HG03196 (cell line): ENCODE results near the gene GOT2.
A peak's percentile ranks its signal among the peaks of the same experiment; 100 is the strongest.
"Not testable (repeated sequence)": the region's sequence is repeated elsewhere in the genome, so short reads cannot be mapped to it uniquely, and the experiment has no call there.

Experiments used
- ATAC-seq: cut with Tn5 transposase; IDR thresholded peaks from one replicate; pipeline ENCODE4 v1.9.1; 2021; ENCODE audit not compliant: unreplicated experiment

Gene GOT2

DNA sequence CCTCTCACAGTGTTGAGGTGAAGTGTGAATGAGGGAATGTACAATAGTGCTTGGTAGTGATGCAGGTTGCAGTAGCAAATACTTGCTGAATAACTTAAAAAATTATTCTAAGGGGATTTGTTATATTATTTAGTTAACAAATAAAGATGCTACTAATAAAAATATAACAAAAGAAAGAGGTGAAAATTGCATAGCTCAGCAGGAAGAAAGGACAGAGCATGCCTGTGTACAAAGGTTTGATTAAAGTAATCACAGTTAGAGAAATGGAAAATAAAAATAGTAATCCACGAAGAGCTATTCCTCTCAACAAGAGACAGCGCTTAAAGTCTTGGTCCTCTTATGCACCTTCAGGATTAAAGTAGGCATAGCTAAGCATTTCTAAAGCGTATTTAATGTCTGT lies 11.0 kb downstream of the GOT2 start:
- no peak for ATAC-seq

DNA sequence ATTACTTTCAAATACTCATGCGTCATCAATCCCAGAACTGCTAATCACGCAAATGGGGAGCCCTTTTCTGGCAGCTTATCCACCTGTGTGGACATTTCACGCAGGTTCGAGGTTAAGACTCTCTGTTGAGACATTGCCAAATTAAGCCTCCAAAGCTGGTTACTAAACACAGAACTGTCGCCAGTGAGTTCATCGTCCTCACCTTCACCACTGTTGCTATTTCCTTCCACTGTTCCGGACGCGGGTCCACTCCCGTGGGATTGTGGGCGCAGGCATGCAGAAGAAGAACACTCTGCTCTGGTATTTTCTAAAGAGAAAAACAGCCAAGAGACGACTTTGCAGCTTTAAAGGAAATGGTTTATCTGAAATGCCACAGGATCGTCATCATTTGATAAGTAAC lies 16.1 kb downstream of the GOT2 start:
- no peak for ATAC-seq

DNA sequence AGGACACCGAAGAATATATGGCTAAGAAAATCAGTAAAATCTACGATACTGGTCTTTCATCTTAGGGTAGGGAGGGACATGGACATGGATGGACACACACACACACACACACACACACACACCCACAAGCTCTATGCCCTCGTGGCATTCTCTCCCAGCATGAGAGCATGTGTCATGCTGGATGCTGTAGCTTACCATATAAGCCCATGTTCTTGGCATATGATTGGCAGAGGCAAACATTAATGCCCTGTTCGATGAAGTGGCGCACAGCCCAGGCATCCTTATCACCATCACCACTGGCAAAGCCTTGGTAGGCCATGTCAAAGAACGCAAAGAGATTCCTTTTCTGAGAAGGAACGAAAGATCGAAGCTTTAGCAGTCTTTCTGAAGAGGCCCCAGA lies 17.6 kb downstream of the GOT2 start:
- ATAC-seq = no peak

DNA sequence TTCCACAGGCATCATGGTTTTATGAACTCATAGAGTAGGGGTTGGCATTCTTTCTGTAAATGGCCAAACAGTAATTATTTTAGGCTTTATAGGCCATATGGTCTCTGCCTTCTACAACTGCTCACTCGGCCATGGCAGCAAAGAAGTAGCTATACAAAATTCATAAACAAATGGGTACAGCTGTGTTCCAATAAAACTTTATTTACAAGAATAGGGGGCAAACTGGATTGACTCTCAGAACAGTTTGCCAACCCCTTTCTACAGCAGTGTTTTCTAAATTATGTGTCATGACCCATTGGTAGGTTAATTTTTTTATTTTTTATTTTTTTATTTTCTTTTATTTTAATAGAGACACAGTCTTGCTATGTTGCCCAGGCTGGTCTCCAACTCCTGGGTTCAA lies 20.4 kb downstream of the GOT2 start:
- ATAC-seq = no peak

DNA sequence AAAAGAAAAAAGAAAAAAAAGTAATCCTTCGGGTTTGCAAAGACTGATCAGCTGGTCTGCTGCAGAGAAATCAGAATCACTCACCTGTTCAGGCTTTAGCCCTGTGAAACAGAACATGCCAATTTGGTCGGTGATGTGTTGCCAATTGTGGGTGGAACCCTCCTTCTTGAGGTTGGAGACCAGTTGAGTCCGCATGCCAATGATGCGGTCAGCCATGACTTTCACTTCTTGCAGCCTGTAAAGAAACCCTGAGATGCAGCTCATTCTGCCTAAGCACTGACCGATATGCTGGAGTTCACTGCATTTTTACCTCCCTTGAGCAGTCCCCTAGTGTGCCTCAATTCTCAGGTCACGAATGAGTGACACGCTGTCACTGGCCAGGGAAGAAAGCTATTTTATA lies 24.8 kb downstream of the GOT2 start:
- no peak for ATAC-seq

DNA sequence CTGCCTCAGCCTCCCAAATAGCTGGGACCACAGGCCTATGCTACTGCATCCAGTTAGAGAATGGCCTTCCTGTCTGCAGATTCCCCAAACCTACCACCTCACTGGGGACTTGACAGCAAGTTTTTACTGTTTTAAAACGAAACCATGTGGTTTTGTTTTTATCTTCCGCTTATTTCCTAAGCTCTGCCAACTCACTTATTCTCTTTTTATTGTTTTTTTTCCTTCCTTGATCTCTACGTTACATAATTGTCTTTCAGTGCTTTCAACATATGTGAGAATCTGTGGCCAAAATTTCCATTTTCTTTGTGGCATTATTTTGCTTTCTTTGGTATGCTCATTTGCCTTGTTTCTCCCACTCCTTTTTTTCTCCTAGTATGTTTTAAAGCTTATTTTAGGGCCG lies 35.0 kb downstream of the GOT2 start:
- no peak for ATAC-seq

DNA sequence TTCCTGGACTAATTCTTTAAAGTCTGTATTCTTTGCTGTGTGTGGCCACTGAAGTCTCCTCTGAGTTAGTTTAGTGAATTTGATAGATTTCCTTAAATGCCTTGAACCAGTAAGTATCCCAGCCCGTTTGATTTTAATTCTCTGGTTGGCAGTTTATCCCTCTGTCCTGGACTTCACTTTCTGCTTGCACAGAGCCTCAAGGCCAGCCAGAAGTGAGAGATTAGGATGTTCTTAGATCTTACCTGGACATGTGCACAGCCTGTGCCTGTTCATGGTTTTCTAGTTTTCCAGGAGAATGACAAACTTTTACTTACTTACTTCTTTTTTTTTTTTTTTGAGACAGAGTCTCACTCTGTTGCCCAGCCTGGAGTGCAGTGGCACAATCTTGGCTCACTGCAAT lies 38.7 kb downstream of the GOT2 start:
- ATAC-seq = no peak

DNA sequence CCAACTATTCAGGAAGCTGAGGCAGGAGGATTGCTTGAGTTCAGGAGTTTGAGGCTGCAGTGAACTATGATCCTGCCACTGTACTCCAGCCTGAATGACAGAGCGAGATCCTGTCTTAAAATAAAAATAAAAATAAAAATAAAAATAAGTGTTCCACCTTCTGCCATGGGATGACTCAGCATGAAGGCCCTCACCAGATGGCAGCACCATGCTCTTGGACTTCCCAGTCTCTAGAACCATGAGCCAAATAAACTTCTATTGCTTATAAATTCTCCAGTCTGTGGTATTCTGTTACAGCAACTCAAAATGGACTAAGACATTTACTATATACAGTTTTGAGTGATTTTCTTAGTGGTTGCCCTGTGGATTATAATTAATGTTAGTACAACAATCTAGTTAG lies 41.7 kb downstream of the GOT2 start:
- no peak for ATAC-seq

DNA sequence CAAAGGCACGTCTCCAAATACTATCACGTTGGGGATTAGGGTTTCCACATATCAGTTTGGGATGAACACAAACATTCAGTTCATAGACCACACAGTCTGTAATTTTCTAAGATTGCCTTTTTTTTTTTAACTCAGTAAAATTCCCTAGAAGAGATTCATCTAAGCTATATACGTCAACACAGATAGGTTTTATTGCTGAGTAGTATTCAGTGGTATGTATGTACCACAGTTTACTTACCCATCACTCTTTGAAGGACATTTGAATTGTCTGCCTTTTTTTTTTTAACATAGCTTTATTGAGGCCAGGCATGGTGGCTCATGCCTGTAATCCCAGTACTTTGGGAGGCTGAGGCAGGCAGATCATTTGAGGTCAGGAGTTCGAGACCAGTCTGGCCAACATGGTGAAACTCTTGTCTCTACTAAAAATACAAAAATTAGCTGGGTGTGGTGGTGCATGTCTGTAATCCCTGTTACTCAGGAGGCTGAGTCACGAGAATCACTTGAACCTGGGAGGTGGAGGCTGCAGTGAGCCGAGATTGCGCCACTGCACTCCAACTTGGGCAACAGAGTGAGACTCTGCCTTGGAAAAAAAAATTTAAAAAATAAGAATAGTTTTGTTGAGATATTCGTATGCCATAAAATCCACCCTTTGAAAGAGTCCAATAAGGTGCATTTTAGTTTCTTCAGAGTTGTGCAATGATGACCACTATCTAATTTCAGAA lies 47.0 kb downstream of the GOT2 start:
- ATAC-seq = not testable (repeated sequence)

DNA sequence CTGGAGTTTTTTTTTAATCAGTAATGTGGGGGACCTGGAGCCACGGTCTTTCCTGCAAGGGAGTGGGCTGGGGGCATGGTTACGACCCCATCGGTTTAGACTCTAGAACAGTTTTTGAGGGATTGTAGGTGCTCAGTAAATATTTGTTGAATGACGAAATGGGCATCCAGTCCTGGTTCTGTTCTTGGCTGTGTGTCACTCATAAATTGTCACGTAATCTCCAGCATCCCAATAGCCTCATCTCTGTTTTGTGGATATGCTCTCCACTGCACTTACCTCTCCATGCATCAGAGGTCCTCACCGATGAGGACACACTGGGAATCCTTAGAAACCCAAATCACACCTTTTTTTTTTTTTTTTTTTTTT lies 49.0 kb downstream of the GOT2 start:
- ATAC-seq = no peak

DNA sequence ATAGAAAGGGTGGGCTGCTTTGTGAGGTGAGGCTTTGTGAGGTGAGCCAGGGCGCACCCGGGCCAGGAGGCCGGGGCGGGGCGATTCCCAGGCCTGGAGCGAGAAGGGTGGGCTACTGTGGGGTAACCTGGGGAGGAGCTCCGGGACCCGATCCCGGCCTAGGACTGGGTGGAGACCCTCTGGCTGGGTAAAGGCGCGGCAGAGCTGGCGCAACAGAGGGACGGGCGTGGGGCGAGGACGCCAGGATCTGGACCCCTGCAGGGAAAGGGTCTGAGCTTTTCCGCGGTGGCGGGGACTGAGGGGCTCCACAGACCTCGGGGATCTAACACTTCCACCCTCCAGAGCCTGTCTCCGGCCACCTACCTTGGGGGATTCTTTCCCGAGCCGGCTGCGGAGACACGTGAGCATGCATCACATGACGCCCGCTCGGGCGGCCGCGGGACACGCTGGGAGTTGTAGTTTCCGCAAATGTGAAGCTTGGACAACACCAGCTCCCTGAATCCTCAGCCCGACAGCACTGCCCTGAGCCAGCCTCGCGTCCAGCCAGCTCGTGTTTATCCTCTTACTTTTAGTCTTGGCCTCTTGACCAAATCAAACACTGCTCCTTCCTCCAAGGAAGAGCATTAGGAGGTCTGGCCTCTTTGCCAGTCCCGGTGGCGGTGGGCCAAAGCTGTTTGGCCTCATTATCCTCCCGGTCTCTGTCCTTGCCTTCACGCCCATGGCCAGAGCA lies 49.6 kb downstream of the GOT2 start, which contains the start of gene SLC38A7:
SLC38A7 (minus strand) TSS at position 417 of the 730 bp plus-strand sequence. CDS start 4,644 bp downstream, outside the sequence.
- peak; percentile 96 for ATAC-seq

DNA sequence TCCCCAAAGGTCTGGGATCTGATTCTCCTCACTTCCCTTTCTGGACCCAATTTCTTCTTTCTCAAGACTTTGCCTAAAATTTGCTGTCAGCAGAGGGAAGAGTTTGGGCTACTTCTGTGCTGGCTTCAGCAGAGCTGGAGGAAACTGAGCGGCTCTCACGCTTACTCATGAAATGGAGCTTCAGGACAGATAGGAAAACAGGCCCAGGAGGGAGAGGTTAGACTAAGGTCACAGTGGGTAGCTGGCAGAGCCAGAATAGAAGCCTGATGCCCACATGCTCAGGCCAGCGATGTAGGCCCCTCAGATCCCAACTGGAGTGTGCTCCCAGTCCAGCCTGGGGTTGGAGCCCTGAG lies 50.1 kb downstream of the GOT2 start:
- ATAC-seq = no peak

DNA sequence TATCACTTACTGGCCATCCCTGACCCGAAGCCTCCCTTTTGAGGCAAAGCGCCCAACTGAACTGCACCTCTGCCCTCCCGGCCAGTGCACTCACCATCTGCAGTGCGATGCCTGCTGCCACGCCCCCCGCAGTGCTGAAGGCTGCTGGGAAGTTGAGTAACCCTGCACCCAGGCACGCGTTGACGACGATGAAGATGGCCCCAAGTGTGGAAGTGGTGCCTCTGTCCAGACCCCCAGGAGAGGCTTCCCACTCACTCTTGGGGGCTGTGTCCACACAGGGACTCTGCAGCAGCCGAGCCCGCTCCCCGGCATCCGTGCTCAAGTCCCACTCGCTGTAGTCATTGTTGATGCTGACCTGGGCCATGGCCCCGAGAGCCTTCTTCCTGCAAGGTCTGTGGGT lies 54.4 kb downstream of the GOT2 start:
- ATAC-seq = no peak

DNA sequence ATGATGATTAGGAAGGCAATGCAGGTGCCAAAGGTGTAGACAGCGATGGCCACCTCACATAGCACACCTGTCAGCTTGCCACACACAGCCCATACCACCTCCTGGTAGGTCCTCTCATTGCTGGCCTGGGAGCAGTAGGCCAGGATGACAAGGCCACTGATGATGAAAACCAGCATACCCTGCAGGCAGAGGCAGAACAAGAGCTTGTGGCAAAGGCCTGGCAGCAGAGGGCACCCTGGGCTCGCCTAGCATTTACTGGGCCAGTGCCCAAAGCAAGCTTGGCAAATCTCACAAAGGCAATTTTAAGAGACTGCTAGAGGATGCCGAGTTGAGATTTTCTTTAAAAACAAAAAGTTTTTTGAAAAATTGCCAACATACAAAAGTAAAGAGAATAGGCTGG lies 55.4 kb downstream of the GOT2 start:
- no peak for ATAC-seq

DNA sequence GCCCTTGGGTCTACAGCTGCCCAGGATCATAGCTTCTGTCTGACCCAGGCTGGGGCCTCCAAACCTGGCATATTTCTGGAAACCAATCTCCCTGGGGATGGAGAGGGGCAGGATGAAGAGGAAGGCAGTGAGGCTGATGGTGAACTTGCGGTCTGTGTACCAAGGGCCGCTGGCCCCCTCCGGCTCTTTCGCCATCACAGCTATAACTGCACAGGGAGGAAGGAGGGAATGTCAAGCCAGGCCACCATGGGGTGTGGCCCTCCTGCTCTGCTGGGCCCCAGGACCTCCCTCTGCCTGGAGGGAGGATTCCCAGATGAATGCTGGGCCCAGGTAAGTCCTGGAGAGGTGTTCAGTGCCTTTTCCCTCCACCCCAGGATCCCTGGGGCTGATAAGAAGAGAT lies 55.8 kb downstream of the GOT2 start:
- no peak for ATAC-seq

DNA sequence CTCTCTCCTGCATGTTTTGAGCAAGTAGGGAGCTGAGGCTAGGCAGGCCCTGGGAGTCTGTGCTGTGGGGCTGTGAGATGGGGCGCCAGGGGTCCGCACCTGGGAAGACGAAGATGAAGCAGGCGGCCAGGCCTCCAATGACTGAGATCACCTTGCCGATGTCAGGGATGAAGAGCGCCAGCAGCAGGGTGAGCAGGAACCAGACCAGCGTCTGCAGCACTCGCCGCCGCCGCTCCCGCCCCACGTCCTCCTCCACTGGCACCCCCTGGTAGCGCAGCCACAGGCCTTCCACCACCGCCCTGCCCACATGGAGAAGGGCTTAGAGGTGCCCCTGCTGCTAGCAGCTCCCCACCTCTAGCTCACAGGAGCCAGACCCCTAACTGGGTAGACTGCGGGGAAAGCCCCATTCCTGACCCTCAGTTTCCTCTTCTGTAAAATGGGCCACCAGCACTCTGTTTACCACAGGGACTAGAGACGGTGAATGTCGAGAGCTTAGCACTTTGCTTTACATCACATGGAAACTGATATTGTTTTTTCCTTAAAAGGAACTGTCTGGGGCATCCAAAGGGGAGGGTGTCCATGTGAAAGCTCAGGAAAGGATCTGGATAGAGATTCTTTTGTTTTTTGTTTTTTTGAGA lies 63.1 kb downstream of the GOT2 start:
- ATAC-seq = no peak

DNA sequence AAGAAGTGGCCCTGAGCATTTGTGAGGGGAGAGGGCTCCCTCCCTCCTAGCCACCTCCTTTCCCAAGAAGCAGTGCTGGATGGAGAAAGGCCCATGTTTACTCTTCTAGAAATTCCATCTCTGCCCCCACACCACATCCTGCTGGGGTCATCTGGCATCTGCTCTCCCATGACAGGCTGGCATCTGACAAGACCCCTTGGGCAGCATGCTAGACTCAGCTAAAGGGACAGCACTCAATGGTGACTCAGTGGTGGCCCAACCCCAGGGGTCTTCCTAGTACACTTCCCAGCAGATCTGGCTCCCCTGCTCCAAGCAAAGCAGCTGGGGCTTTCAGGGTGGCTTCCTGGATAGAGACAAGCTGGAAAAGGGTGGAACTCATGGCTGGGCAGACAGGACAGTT lies 63.9 kb downstream of the GOT2 start:
- no peak for ATAC-seq

DNA sequence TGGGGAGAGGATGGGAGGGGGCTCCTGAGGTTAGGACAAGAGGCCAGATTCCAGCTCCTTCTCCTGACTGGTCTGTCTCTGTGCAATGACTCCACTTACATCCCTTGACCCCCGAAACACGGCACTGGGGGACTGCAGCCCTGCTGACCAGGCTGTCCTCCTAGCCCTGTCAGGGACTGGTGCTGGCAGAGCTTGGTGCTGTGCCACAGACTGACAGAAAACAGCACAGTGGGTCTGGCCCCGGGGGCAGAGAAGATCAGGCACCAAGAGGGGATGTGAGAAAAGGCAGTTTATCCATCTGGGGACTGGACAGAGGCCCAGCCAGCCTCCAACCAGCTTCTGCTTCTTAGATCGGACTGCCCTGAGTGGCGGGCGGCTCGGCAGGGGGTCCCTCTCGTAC lies 68.9 kb downstream of the GOT2 start:
- no peak for ATAC-seq

DNA sequence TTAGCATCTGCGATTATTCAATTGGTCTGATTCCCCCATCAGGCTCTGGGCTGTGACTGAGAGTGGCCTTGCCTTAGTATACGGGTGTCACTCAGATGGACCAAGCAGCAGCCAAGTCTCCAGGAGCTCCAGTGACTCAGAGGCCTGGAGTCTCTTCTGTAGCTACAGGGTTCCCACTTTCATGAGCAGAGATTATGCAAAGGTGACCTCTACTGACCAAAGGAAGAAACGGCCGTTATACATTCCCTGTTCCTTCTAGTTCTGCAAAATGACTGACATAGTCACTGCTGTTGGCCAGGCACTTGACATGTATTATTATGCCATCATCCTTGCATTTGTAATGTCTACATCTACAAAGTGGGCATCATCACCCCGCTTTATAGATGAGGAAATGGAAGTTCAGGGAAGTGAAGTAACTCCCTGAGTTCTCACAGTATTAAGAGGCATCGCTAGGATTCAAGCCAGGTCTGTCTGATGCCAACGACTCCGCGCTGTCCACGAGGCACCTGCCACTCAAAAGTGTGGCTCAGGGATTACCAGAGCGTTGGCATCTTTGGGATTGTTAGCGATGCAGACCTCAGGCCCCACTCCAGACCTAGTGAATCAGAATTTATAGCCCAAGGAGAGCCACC lies 72.8 kb downstream of the GOT2 start:
- no peak for ATAC-seq

DNA sequence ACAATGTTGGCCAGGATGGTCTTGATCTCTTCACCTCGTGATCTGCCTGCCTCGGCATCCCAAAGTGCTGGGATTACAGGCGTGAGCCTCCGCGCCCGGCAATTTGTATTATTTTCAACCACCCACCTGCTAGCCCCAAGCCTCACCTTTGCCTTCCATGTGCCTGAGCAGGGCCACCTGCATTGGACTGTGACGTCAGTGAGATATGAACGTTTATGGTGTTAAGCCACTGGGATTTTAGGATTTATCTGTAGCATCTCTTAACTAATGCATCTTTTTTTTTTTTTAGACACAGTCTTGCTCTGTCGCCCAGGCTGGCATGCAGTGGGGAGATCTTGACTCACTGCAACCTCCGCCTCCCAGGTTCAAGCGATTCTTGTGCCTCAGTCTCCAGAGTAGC lies 74.2 kb downstream of the GOT2 start:
- ATAC-seq = not testable (repeated sequence)

DNA sequence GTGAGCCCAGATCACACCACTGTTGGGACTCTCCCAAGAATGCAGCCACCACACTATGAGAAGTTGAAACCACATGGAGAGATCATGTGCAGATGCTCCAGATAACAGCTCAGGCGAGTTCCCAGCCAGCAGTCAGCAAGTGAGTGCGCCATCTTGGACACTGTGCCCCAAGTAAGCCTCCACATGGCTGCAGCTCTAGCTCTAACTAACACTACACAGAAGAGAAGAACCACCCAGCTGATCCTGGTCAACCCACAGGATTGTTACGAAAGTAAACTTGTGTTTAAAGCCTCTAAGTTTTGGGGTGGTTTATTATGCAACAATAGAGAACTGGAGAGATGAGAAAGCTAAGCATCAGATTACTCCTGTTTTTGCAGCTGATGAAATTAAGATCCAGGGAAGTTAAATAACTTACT lies 75.3 kb downstream of the GOT2 start:
- ATAC-seq = no peak
